Measurements from ENCODE around the gene SPATA12. TPM values are rescaled to one million over a fixed set of nuclear protein-coding genes. Genes with fewer than 3 reads are reported as not detected.
A peak's percentile ranks its signal among the peaks of the same experiment; 100 is the strongest.

SPATA12 gene
- total RNA-seq, 1 donor from 2014 or later = not detected

- ATAC-seq = peak; percentile 32
Observed at GRCh38 chr3:57053122-57053521, 7.3 kb upstream of the SPATA12 start.

- ATAC-seq = no peak
Observed at GRCh38 chr3:57057351-57057750, 3.1 kb upstream of the SPATA12 start.

- ATAC-seq = no peak
Observed at GRCh38 chr3:57059411-57059810, 1.1 kb upstream of the SPATA12 start.

GRCh38 chr3:57061556-57061955 is 1.1 kb downstream of the SPATA12 start:
- ATAC-seq = peak; percentile 4

GRCh38 chr3:57062101-57062631 is 1.7 kb downstream of the SPATA12 start:
- ATAC-seq = peak; percentile 9

DNA sequence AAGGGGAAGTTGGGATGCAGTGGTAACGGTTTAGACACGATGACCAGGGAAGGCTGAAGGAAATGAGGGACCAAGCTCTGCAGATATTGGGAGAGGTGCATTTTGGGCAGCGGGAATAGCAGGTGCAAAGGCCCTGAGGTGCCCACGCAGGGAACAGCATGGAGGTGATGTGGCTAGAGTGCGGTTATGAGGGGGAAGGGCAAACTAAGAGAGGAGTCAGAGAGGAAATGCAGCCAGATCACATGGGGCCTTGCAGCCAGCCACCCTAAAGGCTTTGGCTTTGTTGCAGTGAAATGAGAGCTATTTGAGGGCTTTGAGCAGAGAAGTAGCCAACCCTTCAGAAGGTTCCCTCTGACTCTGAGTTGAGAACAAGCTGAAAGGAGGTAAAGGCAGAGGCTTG is 2.6 kb downstream of the SPATA12 start:
- ATAC-seq = no peak

- no peak for ATAC-seq
Observed at GRCh38 chr3:57064001-57064400, 3.5 kb downstream of the SPATA12 start.

GRCh38 chr3:57064572-57064971 is 4.1 kb downstream of the SPATA12 start:
- ATAC-seq = no peak

GRCh38 chr3:57065588-57065987 is 5.1 kb downstream of the SPATA12 start:
- no peak for ATAC-seq

GRCh38 chr3:57066471-57066870 is 6.0 kb downstream of the SPATA12 start:
- no peak for ATAC-seq

DNA sequence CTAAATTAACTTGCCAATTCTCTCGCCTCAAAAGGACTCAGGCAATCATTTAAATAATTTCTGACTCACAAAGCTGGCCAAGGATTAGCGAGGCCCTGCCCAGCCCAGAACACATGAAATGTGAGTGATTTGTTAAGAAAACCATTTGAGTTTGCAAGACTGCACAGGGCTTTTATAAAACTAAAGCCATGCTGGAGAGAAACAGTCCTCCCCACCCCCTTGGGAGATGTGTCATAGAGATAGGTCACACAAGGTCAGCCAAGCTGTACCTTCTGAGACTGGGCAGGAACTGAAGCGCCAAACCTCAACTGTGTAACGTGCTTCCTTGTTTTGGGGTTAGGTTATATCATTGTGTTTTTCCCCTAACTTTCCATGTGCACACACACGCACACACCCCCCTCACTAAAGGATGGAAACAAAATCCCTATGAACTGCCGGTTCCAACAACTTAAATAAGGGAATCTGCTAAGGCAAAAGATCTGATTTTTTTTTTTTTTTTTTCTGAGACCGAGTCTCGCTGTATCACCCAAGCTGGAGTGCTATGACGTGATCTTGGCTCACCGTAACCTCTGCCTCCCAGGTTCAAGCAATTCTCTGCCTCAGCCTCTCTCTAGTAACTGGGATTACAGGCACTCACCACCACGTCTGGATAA is 8.1 kb downstream of the SPATA12 start:
- ATAC-seq = peak; percentile 98

DNA sequence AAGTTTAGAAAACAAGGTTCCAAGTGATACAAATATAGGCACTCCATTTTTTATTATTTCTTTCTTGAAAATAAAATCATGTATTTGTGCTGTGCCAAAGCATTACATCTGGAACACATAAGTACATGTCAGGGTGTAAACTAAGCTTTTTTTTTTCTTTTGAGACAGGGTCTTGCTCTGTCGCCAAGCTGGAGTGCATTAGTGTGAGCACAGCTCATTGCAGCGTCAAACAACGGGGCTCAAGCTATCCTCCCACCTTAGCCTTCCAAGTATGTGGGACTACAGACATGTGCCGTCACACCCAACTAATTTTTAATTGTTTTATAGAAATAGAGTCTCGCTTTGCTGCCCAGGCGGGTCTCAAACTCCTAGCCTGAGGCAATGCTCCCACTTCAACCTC is 9.0 kb downstream of the SPATA12 start:
- no peak for ATAC-seq

- no peak for ATAC-seq
Observed at GRCh38 chr3:57073628-57074027, 13.2 kb downstream of the SPATA12 start.

GRCh38 chr3:57074135-57074534 is 13.7 kb downstream of the SPATA12 start:
- no peak for ATAC-seq

DNA sequence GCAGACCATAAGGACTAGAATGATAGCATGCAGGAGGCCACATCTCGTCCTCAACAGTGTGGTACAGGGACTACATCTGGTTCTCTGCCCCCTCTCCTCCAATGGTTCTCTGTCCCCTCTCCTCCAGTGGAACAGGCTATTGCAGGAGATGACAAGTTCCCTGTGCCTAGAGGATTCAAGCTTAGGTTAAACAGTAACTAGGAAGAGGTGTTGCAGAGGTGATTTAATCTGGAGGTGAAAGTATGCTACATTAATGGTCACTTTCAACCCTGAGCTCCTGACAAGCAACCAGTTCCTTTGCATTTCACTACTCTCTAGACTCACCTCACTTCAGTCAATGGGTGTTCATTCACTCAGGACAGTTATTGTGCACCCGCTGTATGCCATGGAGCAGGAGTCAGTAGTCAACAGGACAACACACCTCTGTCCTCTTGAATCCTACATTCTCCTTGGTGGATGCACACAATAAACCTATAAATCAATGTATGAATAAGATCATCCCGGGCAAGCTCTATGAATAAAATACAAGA is 16.0 kb downstream of the SPATA12 start:
- no peak for ATAC-seq

GRCh38 chr3:57077630-57078343 is 17.3 kb downstream of the SPATA12 start:
- ATAC-seq = no peak

GRCh38 chr3:57078344-57078634 is 17.8 kb downstream of the SPATA12 start:
- peak; percentile 46 for ATAC-seq

- peak; percentile 62 for ATAC-seq
Observed at GRCh38 chr3:57078635-57079473, 18.4 kb downstream of the SPATA12 start.

DNA sequence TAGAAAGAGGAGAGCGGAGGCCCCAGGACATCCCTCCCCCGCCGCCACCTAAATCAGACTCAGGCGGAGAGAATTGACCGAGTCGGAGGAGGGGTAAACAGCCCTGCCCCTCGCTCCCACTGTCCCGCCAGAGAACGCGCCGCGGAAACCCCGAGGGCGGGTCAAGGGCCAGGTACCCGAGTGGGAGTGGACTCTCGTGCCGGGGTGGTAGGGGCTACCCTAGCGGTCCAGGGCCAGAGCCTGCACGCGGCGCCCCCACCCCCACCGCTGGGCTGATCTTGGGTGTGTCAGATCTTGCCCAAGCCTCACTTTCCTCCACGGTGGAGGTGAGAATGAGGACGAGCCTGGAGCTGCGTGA is 19.0 kb downstream of the SPATA12 start:
- peak; percentile 51 for ATAC-seq

- ATAC-seq = no peak
Observed at GRCh38 chr3:57080171-57080570, 19.7 kb downstream of the SPATA12 start.

- no peak for ATAC-seq
Observed at GRCh38 chr3:57081173-57081572, 20.7 kb downstream of the SPATA12 start.

DNA sequence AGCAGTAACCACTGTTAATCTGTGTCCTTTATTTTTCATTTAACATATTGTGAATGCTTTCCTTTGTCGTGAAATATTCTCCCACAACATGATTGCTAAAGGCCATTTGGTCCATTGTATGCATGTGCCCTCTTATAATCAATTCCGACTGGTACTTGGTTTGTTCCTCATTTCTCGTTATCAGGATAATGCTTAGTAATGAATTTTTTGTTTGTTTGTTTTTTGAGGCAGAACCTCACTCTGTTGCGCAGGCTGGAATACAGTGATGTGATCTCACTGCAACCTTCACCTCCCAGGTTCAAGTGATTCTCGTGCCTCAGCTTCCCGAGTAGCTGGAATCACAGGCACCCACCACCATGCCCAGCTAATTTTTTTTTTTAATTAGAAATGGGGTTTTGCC is 22.0 kb downstream of the SPATA12 start:
- ATAC-seq = no peak
